Effector memory CD4-positive, alpha-beta T cell (primary cell): ENCODE measurements around the gene HECTD2.
"Not testable (repeated sequence)": the region's sequence is repeated elsewhere in the genome, so short reads cannot be mapped to it uniquely, and the experiment has no call there.

Source experiments
- DNase-seq, 3 donors: peaks; one replicate each; pipeline ENCODE4 v3.0.0-alpha.2; 2020
- H3K27ac ChIP-seq: 2 replicates; pipeline ENCODE4 v1.7.0; 2013; ENCODE audit warnings: mild to moderate bottlenecking, low read length, moderate library complexity; ENCODE audit not compliant: insufficient read depth, poor library complexity, severe bottlenecking
- H3K27me3 ChIP-seq: replicated peaks from 2 replicates; pipeline ENCODE4 v1.7.0; 2013; ENCODE audit warnings: mild to moderate bottlenecking, low read length; ENCODE audit not compliant: insufficient read depth, control insufficient read depth, poor library complexity, severe bottlenecking
- H3K36me3 ChIP-seq: 2 replicates; pipeline ENCODE4 v1.7.0; 2013; ENCODE audit warnings: mild to moderate bottlenecking, low read length, moderate library complexity; ENCODE audit not compliant: control insufficient read depth, insufficient read depth
- H3K4me1 ChIP-seq: 2 replicates; pipeline ENCODE4 v1.7.0; 2013; ENCODE audit warnings: low read length, mild to moderate bottlenecking; ENCODE audit not compliant: control insufficient read depth, insufficient read depth, poor library complexity, severe bottlenecking
- H3K4me3 ChIP-seq: 2 replicates; pipeline ENCODE4 v1.7.0; 2013; ENCODE audit warnings: low read length, low read depth, mild to moderate bottlenecking; ENCODE audit not compliant: insufficient read depth, poor library complexity, severe bottlenecking
- H3K9me3 ChIP-seq: 2 replicates; pipeline ENCODE4 v1.7.0; 2013; ENCODE audit warnings: mild to moderate bottlenecking, low read length, moderate library complexity; ENCODE audit not compliant: control insufficient read depth

The HECTD2 gene

DNA sequence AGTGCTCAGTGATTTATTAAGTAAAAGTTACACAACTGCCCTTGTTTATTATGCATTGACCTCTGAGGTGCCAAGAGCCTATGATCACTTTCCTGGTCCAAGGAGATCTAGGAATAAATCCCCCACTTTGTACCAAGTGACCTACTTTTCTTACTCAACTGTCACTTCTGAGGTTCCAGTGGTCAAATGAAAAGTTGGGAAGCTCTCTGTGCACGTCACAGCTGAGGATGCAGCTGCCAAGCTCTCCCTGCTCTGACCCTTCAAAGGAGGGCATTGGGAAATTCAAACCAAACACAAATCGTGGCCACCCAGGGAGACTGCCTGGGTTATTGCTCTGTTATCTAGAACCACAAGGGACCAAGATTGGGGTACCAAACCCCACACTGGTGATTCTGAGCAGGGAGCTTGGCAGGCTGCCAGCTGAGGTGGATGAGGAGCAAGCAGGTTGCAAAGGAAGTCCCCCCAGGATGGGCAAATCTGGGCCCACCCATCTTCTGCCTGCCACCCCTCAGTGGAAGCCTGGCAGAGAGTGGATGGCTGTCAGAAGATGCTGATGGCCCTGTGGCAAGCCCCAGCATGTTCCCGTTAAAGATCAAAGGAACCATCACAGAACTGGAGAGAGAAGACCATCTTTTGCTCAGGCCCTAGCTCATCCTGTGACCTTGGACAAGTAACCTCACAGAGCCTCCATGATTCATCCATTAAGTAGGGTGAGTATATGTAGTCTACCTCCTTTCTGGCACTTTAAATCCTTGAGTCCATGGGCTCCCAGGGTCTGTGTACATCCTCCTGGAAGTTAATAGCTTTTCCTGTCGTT, 116.0 kb downstream of the HECTD2 start:
- H3K4me1 ChIP-seq, result no peaks in the 10 kb centered on the region
- H3K4me3 ChIP-seq, result no peak overlapping the region
- no peak overlapping the region for H3K27ac ChIP-seq
- no peaks in the 10 kb centered on the region for H3K9me3 ChIP-seq
- no peaks in the 10 kb centered on the region for H3K36me3 ChIP-seq
- DNase-seq, result no peak
- H3K27me3 ChIP-seq, result no peaks in the 10 kb centered on the region

GRCh38 chr10:91528080-91528479, 117.9 kb downstream of the HECTD2 start:
- Histone ChIP-seq H3K4me1 (no peaks in the 10 kb centered on the region), H3K27me3 (no peaks in the 10 kb centered on the region), H3K36me3 (no peaks in the 10 kb centered on the region), H3K9me3 (no peaks in the 10 kb centered on the region), H3K27ac (no peak overlapping the region), H3K4me3 (no peak overlapping the region)
- DNase-seq, result no peak

DNA sequence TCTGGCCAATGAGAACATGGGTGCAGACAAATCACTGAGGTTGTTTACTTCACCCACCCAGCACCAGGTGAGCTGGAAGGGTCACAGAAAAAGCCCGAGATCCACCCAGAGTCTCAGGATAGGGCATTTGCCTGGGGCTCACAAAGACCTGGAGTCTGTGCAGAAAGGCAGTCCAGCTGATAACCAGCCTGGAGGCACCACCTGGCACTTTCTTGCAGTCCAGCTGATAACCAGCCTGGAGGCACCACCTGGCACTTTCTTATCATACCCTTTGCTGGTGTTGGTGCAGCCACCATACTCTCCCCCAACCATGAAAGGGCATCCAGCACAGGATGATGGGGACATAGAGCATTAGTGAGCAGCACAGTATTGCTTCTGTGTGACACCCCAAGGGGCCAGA, 118.6 kb downstream of the HECTD2 start:
- H3K4me3 ChIP-seq, result no peak overlapping the region
- no peak for DNase-seq
- no peaks in the 10 kb centered on the region for H3K36me3 ChIP-seq
- H3K27me3 ChIP-seq, result no peaks in the 10 kb centered on the region
- no peak overlapping the region for H3K27ac ChIP-seq
- H3K4me1 ChIP-seq, result no peaks in the 10 kb centered on the region
- no peaks in the 10 kb centered on the region for H3K9me3 ChIP-seq

GRCh38 chr10:91534789-91535188, 124.6 kb downstream of the HECTD2 start:
- DNase-seq, H3K4me3 ChIP-seq, H3K27me3 ChIP-seq, H3K27ac ChIP-seq, H3K9me3 ChIP-seq, H3K4me1 ChIP-seq, H3K36me3 ChIP-seq: not testable (repeated sequence)

- Histone ChIP-seq H3K27me3 (no peaks in the 10 kb centered on the region), H3K36me3 (no peaks in the 10 kb centered on the region), H3K4me1 (no peaks in the 10 kb centered on the region), H3K27ac (no peak overlapping the region), H3K4me3 (no peak overlapping the region), H3K9me3 (no peaks in the 10 kb centered on the region)
- DNase-seq, result no peak
Observed at GRCh38 chr10:91536111-91536510, 126.0 kb downstream of the HECTD2 start.

GRCh38 chr10:91536733-91537132, 126.6 kb downstream of the HECTD2 start:
- H3K9me3 ChIP-seq, result no peaks in the 10 kb centered on the region
- DNase-seq, result no peak
- no peak overlapping the region for H3K27ac ChIP-seq
- H3K27me3 ChIP-seq, result no peaks in the 10 kb centered on the region
- no peaks in the 10 kb centered on the region for H3K4me1 ChIP-seq
- no peaks in the 10 kb centered on the region for H3K36me3 ChIP-seq
- no peak overlapping the region for H3K4me3 ChIP-seq

DNA sequence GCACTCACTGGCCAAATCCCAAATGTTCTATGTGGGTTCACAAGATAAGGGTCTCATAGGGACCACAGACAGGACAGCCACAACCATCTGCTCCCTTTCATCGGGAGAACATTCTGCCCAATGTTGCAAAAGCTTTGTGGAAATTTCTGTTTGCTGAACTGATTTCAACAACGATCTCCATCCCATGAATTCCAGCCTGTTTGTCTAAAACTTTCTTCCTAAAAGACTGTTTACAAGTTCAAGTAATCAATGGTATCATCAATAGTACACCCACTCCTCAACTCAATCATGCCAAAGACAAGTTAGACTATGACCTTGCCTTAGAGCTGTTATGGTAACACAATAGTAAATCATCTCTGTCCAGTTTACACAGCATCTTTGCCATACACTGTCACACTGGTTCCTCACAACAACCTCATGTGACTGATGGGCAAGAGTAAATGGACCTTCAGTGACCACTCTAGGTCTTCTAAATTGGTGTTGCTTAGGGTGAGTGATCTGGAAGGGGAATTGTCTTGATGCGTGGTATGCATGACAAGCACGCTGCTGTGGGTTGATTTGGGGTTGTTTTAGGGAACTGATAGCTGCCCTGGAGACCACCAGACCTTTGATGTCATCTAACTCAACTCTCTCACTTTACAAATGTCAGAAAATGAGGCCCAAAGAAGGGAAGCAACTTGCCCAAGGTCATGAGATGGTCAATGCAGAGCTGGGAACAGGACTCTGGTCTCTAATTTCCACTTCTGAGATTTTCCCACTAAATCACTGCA, 127.7 kb downstream of the HECTD2 start:
- DNase-seq, result no peak
- Histone ChIP-seq H3K4me1 (no peaks in the 10 kb centered on the region), H3K36me3 (no peaks in the 10 kb centered on the region), H3K9me3 (no peaks in the 10 kb centered on the region), H3K27me3 (no peaks in the 10 kb centered on the region), H3K27ac (no peak overlapping the region), H3K4me3 (no peak overlapping the region)

- H3K4me1 ChIP-seq, result no peaks in the 10 kb centered on the region
- H3K36me3 ChIP-seq, result no peaks in the 10 kb centered on the region
- H3K4me3 ChIP-seq, result no peak overlapping the region
- no peak for DNase-seq
- H3K9me3 ChIP-seq, result no peaks in the 10 kb centered on the region
- H3K27ac ChIP-seq, result no peak overlapping the region
- H3K27me3 ChIP-seq, result no peaks in the 10 kb centered on the region
Observed at GRCh38 chr10:91539930-91540329, 129.8 kb downstream of the HECTD2 start.

- DNase-seq, result no peak
- H3K36me3 ChIP-seq, result no peaks in the 10 kb centered on the region
- no peaks in the 10 kb centered on the region for H3K27me3 ChIP-seq
- H3K4me3 ChIP-seq, result no peak overlapping the region
- no peak overlapping the region for H3K27ac ChIP-seq
- H3K4me1 ChIP-seq, result no peaks in the 10 kb centered on the region
- H3K9me3 ChIP-seq, result no peaks in the 10 kb centered on the region
Observed at GRCh38 chr10:91540733-91541132, 130.6 kb downstream of the HECTD2 start.

- H3K36me3 ChIP-seq, result no peaks in the 10 kb centered on the region
- H3K9me3 ChIP-seq, result no peaks in the 10 kb centered on the region
- no peak overlapping the region for H3K4me3 ChIP-seq
- H3K27me3 ChIP-seq, result no peaks in the 10 kb centered on the region
- H3K4me1 ChIP-seq, result no peaks in the 10 kb centered on the region
- no peak for DNase-seq
- no peak overlapping the region for H3K27ac ChIP-seq
Observed at GRCh38 chr10:91541481-91541880, 131.3 kb downstream of the HECTD2 start.
